ENCODE data around the gene KIAA0586.
"Not testable (repeated sequence)": the region's sequence is repeated elsewhere in the genome, so short reads cannot be mapped to it uniquely, and the experiment has no call there.

The KIAA0586 gene

GRCh38 chr14:58553959-58554358 is 126.4 kb downstream of the KIAA0586 start:
- no peak for DNase-seq

GRCh38 chr14:58555647-58556046 is 128.1 kb downstream of the KIAA0586 start:
- DNase-seq = no peak

- DNase-seq = no peak
These were observed 129.7 kb downstream of the KIAA0586 start for GRCh38 chr14:58557242-58557641.

DNA sequence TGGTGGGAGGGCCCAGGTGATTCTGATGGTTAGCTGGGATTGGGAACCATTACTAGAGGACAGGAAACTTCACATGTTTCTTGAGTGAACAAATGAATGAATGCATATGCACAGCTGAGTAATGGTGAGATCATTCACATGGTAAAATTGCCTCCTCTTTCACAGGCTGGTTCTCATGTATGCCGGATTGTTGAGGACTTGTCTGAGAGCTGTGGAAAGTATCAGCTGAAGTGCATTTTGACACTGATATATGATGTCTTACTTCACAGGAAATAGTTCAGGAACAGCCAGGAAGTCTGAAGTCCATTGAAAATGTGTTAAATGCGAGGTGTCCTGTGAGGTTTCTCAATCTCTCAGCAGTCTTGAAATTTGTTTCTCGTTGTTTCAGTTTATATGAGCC is 132.7 kb downstream of the KIAA0586 start:
- no peak for DNase-seq

GRCh38 chr14:58562141-58562540 is 134.6 kb downstream of the KIAA0586 start:
- DNase-seq = no peak

DNA sequence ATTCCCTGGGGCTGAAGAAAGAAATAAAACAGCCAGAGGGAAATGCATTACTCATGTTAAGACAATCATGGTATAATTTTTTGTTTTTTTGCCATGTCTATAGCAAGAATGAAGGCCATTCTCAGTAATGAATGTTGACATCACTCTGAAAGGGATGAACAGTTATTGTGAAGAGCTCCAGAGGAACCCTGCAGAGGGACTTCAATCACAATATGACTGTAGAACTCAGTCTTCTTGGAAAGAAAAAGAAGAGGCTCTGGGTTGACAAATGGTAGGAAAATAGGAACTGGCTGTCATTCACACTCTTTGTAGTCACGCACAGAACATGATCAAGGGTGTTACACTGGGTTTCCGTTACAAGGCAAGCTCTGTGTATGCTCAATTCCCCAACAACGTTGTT is 136.5 kb downstream of the KIAA0586 start:
- DNase-seq = no peak

- DNase-seq = no peak
These were observed 138.3 kb downstream of the KIAA0586 start for GRCh38 chr14:58565832-58566231.

DNA sequence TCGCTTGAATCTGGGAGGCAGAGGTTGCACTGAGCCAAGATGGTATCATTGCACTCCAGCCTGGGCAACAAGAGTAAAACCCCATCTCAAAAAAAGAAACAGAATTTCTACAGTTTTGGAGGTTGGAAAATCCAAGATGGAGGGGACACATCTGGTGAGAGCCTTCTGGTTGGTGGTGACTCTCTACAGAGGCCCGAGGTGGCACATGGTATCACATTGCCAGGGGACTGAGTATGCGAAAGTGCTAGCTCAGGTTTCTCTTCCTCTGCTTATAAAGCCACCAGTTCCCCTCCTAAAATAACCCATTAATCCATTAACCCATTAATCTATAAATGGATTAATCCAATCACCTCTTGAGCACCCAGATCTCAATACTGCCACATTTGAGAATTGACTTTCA is 139.5 kb downstream of the KIAA0586 start:
- DNase-seq = no peak

DNA sequence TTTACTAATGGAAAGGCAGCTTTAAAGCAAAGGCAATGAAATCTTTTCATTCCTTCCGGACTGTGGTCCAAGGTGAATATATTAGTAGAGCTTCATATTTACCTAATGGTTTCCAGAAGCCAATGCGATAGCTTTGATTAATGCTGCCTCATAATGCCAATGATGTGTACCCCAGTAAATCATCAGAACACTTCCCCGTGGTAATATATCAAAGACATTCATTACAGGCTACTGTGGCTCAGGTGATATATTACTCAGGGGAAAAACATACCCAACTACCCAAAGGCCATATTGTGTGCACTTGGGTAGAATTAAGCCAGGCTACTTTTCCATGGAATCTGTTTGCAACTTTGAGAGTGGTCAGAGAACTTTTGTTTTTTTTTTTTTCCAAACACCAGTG is 140.8 kb downstream of the KIAA0586 start:
- no peak for DNase-seq

GRCh38 chr14:58571256-58571655 is 143.7 kb downstream of the KIAA0586 start:
- DNase-seq = no peak

- peak; percentile 9 to 20 for DNase-seq
These were observed 144.4 kb downstream of the KIAA0586 start for GRCh38 chr14:58571769-58572472.

DNA sequence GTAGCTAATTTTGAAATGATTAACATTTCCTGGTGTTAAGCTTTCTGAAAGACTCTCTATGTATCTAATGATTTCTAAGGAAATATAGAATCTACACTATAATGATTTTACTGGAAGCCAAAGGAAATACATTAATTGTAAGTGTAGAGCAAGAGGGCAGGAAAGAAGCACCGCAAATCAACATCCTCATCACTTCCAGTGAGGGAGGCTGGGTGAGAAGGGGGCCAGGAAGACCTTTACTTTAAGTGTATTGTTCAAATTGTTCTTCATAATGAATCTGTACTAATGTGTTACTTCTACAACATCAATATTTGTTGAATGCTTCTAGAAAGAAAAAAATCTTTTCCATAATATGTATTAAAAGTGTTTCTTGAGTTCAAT is 144.9 kb downstream of the KIAA0586 start:
- no peak for DNase-seq

DNA sequence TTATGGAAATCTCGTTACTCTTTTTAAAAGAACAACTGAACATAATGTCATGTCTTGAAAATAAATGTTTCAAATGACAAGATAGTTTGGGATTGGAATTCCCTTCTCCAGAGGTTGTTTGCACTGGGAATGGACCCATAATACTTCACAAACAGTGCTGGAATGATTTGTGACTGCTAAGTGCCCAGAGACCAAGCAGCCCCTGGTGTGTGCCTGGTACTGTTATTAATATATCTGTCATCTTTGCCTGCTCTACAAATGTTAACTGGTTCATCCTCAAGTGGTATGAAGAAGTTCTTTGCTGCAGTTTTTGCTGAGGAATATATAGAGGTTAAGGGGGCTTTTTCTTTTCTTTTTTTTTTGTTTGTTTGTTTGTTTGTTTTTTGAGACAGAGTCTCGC is 145.3 kb downstream of the KIAA0586 start:
- no peak for DNase-seq

GRCh38 chr14:58574623-58575022 is 147.1 kb downstream of the KIAA0586 start:
- no peak for DNase-seq

DNA sequence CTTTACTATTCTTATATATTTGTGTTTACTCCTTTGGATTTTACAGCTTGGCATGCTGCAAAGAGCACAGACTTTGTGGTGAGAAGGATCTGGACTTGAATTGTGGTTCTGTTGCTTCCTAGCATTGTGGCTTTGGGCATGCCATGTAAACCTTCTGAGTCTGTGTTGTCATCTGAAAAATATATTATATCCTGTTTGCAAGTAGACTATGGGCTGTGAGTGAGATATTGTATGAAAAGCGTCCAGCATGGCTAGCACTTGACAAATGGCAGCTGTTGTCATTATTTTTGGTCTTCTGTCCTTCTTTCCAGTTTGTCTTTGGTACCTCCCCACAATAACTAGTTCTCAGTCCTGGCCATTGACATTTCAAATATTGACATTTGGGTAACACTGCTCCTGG is 148.4 kb downstream of the KIAA0586 start:
- no peak for DNase-seq

DNA sequence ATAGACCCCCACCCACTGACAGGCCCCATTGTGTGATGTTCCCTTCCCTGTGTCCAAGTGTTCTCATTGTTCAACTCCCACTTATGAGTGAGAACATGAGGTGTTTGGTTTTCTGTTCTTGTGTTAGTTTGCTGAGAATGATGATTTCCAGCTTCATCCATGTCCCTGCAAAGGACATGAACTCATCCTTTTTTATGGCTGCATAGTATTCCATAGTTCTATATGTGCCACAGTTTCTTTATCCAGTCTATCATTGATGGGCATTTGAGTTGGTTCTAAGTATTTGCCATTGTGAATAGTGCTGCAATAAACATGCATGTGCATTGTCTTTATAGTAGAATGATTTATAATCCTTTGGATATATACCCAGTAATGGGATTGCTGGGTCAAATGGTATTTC is 152.5 kb downstream of the KIAA0586 start:
- DNase-seq = not testable (repeated sequence)

DNA sequence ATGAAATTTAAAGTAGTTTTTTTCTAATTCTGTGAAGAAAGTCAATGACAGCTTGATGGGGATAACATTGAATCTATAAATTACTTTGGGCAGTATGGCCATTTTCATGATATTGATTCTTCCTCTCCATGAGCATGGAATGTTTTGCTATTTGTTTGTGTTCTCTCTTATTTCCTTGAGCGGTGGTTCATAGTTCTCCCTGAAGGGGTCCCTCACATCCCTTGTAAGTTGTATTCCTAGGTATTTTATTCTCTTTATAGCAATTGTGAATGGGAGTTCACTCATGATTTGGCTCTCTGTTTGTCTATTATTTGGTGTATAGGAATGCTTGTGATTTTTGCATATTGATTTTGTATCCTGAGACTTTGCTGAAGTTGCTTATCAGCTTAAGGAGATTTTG is 153.9 kb downstream of the KIAA0586 start:
- DNase-seq = not testable (repeated sequence)

GRCh38 chr14:58584383-58584782 is 156.9 kb downstream of the KIAA0586 start:
- no peak for DNase-seq

DNA sequence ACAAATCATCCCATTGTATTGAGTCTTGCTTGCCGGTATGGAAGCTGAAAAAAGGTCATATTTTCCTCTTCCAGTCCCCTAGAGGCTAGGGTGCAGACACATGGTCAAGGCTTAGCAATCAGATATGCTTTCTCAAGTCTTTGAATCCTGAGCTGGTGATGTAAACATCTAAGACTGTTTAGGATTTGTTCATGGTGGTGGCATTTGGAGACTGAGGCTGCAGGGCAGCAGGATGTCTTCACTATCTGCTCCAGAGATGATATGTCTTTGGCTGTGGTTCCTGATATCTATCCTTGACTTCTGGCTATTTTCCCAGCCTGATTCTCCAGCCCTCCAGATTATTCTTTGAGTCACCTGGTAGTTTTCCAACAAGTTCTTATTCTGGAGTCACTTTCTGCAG is 159.8 kb downstream of the KIAA0586 start:
- DNase-seq = no peak

GRCh38 chr14:58588321-58588720 is 160.8 kb downstream of the KIAA0586 start:
- not testable (repeated sequence) for DNase-seq

DNA sequence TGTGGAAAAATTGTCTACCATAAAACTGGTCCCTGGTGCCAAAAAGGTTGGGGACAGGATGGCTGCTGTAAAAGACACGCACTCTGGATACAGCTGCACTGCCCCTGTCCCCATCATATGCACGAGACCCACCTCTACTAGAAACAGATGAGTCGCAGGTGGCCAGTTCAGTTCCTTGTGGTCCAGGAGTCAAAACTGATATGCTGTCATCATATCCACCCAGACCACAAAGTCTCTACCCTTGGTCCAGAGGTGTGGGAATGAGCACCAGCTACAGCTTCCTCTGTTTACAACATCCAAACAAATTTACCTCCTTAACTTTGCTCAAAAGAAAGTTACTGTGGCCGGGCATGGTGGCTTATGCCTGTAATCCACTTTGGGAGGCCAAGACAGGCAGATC is 166.5 kb downstream of the KIAA0586 start:
- no peak for DNase-seq

DNA sequence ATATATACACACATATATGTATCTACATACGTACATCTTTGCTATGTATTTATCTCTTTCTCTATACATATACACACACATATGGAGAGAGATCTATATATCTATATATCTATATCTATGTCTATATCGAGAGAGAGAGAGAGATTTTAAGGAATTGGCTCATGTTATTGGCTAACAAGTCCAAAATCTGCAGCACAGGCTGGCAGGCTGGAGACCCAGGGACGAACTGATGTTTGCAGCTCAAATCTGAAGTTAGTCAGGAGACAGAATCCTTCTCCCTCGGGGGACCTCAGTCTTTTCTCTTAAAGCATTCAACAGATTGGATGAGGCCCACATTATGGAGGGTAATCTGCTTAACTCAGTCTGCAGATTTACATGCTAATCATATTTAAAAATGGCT is 169.5 kb downstream of the KIAA0586 start:
- no peak for DNase-seq

GRCh38 chr14:58598028-58598803 is 170.7 kb downstream of the KIAA0586 start:
- DNase-seq = peak in 1 of 2 donors; percentile 21

- DNase-seq = no peak
These were observed 171.4 kb downstream of the KIAA0586 start for GRCh38 chr14:58598804-58599525.

All from CD4-positive, alpha-beta T cell treated with Interferon alpha-2 for 1 hour (primary cell).